HEK293T (cell line): ENCODE measurements around the gene ECD.

Experiments used
- ARNT ChIP-seq: fragments of 450-650 bp; IDR thresholded peaks from 2 replicates; pipeline ENCODE4 v1.6.1; 2017; ENCODE audit warnings: mild to moderate bottlenecking
- BHLHE40 ChIP-seq: fragments of 450-650 bp; IDR thresholded peaks from 2 replicates; pipeline ENCODE4 v1.6.1; 2016; ENCODE audit warnings: mild to moderate bottlenecking, moderate library complexity, borderline replicate concordance
- CTBP1 ChIP-seq: fragments of 450-650 bp; IDR thresholded peaks from 2 replicates; pipeline ENCODE4 v1.6.1; 2016; ENCODE audit warnings: borderline replicate concordance
- FOXA1 ChIP-seq: fragments of 450-650 bp; IDR thresholded peaks from 2 replicates; pipeline ENCODE4 v1.6.1; 2016; ENCODE audit warnings: mild to moderate bottlenecking
- FOXK2 ChIP-seq: fragments of 450-650 bp; IDR thresholded peaks from 2 replicates; pipeline ENCODE4 v1.6.1; 2016; ENCODE audit warnings: mild to moderate bottlenecking
- FOXM1 ChIP-seq: fragments of 450-650 bp; IDR thresholded peaks from 2 replicates; pipeline ENCODE4 v1.6.1; 2017; ENCODE audit warnings: mild to moderate bottlenecking, borderline replicate concordance
- HDGF ChIP-seq: fragments of 450-650 bp; IDR thresholded peaks from 2 replicates; pipeline ENCODE4 v1.6.1; 2017; ENCODE audit warnings: antibody characterized with exemption, borderline replicate concordance
- LEF1 ChIP-seq: fragments of 450-650 bp; IDR thresholded peaks from 2 replicates; pipeline ENCODE4 v1.6.1; 2017; ENCODE audit warnings: mild to moderate bottlenecking, borderline replicate concordance
- NFRKB ChIP-seq: fragments of 450-650 bp; IDR thresholded peaks from 2 replicates; pipeline ENCODE4 v1.6.1; 2016; ENCODE audit warnings: mild to moderate bottlenecking, moderate library complexity
- SP1 ChIP-seq: fragments of 450-650 bp; IDR thresholded peaks from 2 replicates; pipeline ENCODE4 v1.6.1; 2017
- SUZ12 ChIP-seq: fragments of 450-650 bp; IDR thresholded peaks from 2 replicates; pipeline ENCODE4 v1.6.1; 2016; ENCODE audit warnings: mild to moderate bottlenecking
- ZNF384 ChIP-seq: fragments of 450-650 bp; IDR thresholded peaks from 2 replicates; pipeline ENCODE4 v1.6.1; 2016
- TF ChIP-seq, protein P1 (sequence below): fragments of 450-650 bp; IDR thresholded peaks from 2 replicates; pipeline ENCODE4 v1.6.1; 2016

DNA sequence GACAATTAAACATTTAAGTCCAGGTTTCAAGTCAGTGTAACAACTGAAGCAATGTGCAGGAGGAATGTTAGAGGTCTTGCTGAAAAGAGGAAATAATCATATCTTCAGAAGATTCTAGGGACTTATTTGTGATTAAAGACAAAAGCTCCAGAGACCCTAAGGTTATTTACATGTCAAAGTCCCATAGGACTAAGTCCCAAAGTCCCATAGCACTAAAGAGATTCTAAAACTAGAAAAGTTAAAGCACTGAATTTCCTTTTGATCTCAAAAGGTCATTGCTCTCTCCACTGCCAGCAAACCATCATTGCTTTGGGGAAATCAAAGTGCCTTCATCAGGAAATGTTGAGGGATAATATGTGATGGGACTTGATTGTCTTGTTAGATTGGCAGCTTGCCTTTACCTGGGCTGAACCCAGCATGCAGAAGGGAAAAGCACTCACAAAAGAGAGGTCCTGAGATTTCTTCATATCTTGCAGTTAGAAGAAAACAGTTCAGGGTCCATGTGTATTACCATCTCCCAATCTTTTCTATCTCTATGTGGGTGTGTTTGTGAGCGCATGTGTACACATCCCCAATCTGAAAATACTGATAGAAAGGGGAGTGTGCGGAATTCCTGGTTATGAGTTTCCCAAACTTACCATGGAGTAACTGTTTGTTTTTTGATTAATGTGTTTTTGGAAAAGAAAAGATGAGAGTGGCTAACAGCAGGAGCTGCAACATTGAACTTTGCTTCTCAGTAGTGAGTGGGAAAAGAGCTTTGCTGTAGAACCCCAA, 35.7 kb downstream of the ECD start:
- TF ChIP-seq FOXM1 (no peak), NFRKB (no peak), ZNF384 (no peak), SUZ12 (no peak), HDGF (no peak), FOXA1 (no peak), CTBP1 (no peak), SP1 (no peak), FOXK2 (no peak), LEF1 (no peak), BHLHE40 (no peak), ARNT (no peak)
- TF ChIP-seq, protein P1, sequence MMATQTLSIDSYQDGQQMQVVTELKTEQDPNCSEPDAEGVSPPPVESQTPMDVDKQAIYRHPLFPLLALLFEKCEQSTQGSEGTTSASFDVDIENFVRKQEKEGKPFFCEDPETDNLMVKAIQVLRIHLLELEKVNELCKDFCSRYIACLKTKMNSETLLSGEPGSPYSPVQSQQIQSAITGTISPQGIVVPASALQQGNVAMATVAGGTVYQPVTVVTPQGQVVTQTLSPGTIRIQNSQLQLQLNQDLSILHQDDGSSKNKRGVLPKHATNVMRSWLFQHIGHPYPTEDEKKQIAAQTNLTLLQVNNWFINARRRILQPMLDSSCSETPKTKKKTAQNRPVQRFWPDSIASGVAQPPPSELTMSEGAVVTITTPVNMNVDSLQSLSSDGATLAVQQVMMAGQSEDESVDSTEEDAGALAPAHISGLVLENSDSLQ, result no peak
